Activated naive CD4-positive, alpha-beta T cell treated with anti-CD3 and anti-CD28 coated beads, Interleukin-2, amount 50 U/mL, for 16 hours (primary cell): Measurements from ENCODE around the gene PAK6.

Source experiments
- DNase-seq: peaks from one replicate; pipeline ENCODE4 v3.0.0-alpha.2; 2020

PAK6 gene

DNA sequence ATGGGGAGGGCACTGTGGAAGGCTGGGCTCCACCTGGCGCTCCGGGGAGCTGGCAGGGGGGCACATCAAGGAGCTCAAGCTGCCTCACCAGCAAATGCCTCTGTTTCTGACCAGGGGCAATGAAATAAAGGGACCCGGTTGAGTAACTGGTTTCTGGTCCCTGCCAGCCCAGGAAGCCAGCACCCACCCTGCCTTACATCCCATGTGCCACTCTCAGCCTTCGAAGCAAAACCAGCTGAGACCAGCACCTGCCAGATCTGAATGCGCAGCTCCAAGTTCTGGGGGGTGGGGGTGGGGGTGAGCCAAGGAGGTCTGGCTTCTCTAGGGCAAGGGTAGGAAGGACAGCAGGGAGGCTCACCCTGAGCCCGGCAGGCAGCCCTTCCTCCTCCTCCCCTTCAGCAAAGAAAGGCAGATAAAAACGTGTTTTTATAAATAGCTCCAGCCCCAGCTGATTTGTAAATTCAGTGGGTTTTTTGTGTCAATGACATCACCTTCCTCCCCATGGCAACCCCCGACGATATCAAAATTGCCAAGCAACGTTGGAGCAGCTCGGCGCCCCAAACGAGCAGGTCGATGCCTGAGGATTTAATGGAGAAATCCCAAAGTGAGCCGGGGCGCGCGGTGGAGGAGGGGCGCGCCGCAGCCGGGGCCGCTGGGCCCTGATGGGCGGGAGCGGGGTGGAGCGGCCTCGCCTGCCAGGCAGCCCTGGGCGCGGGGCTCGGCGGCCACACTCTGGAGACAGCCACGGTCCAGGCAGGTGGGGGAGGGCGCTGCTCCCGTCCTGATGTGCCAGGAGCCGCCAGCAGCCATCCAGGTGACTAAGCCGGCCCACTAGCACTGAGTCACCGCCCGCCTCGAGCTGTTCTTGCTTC, at the start of gene PAK6:
PAK6 (plus strand) TSS at position 532 of the 872 bp plus-strand sequence. CDS start 25,723 bp downstream, outside the sequence.
- peak; percentile 43 for DNase-seq

DNA sequence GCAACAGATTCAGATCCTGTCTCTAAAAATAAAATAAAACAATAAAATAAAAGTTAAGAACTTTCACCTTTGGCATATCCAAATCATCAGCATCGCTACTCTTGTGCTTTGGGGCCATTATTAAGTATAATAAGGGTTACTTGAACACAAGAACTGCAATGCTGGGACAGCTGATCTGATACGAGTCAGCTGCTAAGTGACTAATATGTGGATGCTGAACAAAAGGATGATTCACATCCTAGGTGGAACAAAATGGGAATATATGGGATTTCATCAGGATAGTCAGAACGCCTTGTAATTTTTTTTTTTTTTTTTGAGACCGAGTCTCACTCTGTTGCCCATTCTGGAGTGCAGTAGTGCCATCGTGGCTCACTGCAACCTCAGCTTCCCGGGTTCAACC, 48.3 kb upstream of the PAK6 start:
- DNase-seq: no peak

- no peak for DNase-seq
Measured at GRCh38 chr15:40192942-40193341, 45.9 kb upstream of the PAK6 start.

GRCh38 chr15:40197434-40197833, 41.4 kb upstream of the PAK6 start:
- no peak for DNase-seq

DNA sequence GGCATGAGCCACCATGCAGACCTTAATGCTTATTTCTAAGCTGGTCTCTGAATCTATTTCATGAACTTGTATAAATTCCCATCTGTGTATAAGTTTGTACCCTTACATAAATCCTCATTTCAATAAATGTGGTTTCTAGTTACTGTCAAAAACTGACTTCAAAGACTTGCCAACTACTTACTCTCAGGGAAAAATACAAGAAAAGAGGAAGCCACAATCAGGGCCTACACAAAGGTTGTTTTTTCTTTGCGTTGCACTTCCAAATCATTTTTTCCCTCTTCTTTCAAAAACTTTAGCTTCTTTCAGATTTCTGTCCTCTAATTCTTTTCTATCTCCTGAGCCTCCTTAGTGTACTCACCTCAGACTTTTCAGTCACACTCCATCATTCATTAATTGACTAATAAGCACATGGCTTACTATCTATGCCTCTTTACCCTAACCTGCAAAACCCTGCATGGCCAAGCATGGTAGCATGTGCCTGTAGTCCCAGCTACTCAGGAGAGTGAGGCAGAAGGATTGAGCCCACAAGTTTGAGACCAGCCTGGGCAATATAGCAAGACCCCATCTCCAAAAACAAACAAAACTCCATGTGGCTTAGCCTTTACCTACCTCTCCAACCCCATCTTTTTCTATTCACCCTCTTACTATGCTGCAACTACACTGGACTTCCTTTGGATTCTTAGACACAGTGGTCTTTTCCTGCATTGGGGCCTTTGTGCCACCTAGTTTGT, 40.3 kb upstream of the PAK6 start:
- no peak for DNase-seq

- DNase-seq: no peak
Measured at GRCh38 chr15:40204100-40204499, 34.8 kb upstream of the PAK6 start.

DNA sequence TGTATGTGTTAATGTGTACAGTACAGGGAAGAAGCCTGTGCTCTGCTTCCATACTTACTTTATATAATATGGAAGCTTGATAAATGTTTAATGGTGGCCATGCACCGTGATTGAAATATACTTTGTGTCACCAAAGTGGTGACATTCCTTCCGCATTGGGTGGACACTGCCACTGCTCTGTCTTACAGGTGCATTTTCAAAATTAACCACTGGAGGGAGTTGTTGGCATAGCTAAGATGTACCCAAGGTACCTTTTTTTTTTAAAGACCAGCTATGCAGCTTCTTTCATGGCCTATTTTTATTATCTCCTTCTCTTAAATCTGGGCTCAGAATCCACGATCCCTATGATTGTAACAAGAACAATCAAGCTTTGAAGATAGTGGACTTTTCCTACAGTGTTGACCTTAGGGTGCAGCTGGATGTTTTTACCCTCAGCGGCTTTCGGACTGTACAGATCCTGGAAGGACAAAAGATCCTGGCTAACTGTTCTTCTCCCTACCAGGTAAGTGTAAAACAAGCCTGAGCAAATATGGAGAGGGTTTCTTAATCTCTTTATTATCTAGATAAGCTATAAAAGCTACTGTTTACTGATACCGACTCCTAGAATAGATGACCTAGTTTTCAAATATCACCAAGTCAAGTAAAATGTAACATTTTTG, 21.6 kb upstream of the PAK6 start:
- no peak for DNase-seq

- DNase-seq: no peak
Measured at GRCh38 chr15:40219801-40220200, 19.1 kb upstream of the PAK6 start.

- no peak for DNase-seq
Measured at GRCh38 chr15:40222131-40222530, 16.7 kb upstream of the PAK6 start.

GRCh38 chr15:40226736-40227135, 12.1 kb upstream of the PAK6 start:
- DNase-seq: no peak

GRCh38 chr15:40229316-40229715, 9.5 kb upstream of the PAK6 start:
- no peak for DNase-seq

DNA sequence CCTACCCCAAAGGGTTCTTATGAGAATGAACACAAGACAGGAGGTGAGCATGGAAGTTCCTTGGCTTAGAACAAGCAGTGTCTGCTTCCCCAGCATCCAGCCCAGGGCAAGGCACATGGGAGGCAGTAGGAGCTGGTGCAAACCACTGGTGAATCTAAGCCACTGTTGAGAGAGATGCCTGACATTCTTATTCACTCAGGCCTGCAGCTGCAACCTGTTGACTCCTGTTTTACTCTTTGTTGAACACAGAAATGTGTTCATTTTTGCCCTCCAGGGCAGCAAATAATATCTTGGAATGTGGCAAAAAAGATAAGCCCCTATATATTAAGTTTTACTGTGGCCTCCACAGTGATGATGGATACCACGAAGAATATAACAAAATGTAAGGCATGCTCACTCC, 8.9 kb upstream of the PAK6 start:
- DNase-seq: no peak

DNA sequence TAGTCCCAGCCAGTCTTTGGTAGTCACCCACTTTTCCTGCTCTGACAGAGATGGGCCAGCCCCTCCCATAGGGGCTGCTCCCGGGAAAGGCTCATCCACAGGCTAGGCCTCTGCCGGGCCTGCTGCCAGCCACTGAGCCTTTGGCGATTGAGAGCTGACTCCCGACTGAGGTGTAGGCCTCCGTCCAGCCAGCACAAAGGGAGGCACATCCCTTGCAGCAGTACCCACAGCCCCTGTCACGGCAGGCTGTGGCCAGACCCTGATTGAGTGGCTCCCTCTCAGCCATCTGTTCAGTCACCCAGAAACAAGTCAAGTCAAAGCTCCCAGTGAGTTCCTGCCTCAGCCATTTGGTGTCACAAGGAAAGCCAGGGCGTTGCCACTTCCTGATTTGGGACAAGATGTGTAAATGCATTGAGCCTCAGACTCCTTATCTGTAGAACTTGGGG, 6.2 kb upstream of the PAK6 start:
- no peak for DNase-seq

- DNase-seq: no peak
Measured at GRCh38 chr15:40233727-40234577, 4.9 kb upstream of the PAK6 start.

GRCh38 chr15:40234783-40235182, 4.1 kb upstream of the PAK6 start:
- DNase-seq: no peak

GRCh38 chr15:40235201-40235885, 3.5 kb upstream of the PAK6 start:
- DNase-seq: no peak

DNA sequence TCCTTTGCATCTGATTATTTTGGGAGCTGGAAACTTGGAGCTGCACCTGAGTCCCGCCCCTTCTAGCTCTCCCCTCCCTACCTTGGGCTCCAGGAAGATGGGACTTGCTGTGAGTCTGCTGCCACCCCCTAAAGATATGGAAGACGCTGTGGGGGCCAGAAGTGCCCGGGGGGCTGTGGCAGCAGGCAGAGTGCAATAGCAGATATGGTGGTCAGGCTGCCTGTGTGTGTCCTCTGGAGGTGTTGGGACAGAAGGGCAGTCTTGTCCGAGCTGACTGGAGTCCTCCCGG, 485 bp downstream of the PAK6 start:
- no peak for DNase-seq

- DNase-seq: no peak
Measured at GRCh38 chr15:40239693-40240618, 1.1 kb downstream of the PAK6 start.

DNA sequence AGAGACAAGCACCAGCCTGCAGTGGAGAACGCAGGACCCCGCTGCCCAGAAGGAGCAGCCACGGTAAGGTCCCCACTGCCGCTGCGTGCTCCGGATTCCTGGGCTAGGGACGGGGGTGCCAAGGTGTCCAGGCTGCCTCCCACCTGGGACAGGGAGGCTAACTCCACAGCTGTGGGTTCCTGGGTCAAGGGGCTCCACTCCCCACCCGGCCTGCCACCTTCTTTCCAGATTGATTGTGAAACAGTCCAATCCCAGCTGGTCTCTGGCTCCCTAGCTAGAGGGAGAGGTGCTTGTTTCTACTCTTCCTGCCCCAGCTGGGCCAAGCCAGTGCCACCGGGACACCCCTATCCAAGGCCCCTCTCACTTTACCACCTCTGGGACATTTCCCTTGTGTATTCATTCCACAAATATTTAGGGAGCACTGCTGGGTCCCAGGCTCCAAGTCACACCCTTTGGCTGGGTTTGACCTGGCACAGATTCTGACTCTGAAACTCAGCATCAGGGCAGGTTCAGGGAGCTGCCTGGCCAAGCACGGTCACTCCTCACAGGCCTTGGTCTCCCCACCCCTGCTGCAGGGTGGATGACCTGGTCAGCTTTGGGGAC, 1.9 kb downstream of the PAK6 start:
- no peak for DNase-seq
